ENCODE data around the gene KIAA0753.

GRCh38 chr17:6611231-6611630 is 29.3 kb downstream of the KIAA0753 start:
- TF ChIP-seq NFYB (IDR thresholded peaks at IDR 0.05; ENCODE audit: insufficient read depth, low read depth, low read length) (no peak), CEBPB (IDR thresholded peaks at IDR 0.05; ENCODE audit: borderline replicate concordance in 1 of 2, low read depth in 2 of 2, low read length in 2 of 2) (no peak), EZH2 (IDR thresholded peaks at IDR 0.05; ENCODE audit: borderline replicate concordance, control insufficient read depth, low read depth, low read length) (no peak), TCF7 (IDR thresholded peaks at IDR 0.05; ENCODE audit: borderline replicate concordance) (no peak), CTCF (IDR thresholded peaks at IDR 0.05 in 2 of 3, conservative IDR thresholded peaks at IDR 0.05 in 1 of 3; ENCODE audit: control insufficient read depth in 2 of 3, extremely low read depth in 1 of 3, insufficient read depth in 1 of 3, low read depth in 3 of 3, low read length in 3 of 3) (no peak), POLR2AphosphoS5 (IDR thresholded peaks at IDR 0.05; ENCODE audit: low read length) (no peak)
